Muscle of arm (tissue), 12 donors: Measurements from ENCODE around the gene OMA1. TPM values are rescaled to one million over a fixed set of nuclear protein-coding genes. Genes with fewer than 3 reads are reported as not detected.
A peak's percentile ranks its signal among the peaks of the same experiment; 100 is the strongest.
"Not testable (repeated sequence)": the region's sequence is repeated elsewhere in the genome, so short reads cannot be mapped to it uniquely, and the experiment has no call there.

ENCODE experiments used
- DNase-seq: peaks from one replicate; pipeline ENCODE4 v3.0.0-alpha.2; 2013
- polyA plus RNA-seq, 12 donors: library from polyadenylated mRNA; unstranded; fragments of 120-200 nt; gene quantifications; one replicate each; pipeline ENCODE4 v1.2.1, GENCODE V29; 2013; ENCODE audit not compliant: insufficient read length in 12 of 12

The OMA1 gene
- polyA plus RNA-seq, 12 donors, result 14.0 to 33.4 (median 20.5) TPM; not detected in 1

DNA sequence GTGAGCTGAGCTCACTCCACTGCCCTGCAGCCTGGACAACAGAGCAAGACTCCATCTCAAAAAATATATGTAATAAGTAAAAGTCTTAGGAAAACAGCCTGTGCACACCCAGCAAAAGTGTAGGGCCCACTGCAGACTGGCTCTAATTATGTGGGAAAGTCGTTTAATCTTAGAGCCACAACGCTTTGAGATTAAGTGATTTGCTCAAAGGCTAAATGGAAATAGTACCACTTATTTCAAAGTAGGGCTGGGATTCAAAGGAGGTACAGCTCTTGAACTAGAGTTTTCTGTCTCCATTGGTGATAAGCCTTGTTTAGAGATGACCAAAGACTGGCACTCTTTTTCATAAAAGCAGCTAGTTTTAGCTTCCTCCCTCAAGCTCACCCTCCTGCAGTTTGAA, 28.3 kb upstream of the OMA1 start:
- no peak for DNase-seq

DNA sequence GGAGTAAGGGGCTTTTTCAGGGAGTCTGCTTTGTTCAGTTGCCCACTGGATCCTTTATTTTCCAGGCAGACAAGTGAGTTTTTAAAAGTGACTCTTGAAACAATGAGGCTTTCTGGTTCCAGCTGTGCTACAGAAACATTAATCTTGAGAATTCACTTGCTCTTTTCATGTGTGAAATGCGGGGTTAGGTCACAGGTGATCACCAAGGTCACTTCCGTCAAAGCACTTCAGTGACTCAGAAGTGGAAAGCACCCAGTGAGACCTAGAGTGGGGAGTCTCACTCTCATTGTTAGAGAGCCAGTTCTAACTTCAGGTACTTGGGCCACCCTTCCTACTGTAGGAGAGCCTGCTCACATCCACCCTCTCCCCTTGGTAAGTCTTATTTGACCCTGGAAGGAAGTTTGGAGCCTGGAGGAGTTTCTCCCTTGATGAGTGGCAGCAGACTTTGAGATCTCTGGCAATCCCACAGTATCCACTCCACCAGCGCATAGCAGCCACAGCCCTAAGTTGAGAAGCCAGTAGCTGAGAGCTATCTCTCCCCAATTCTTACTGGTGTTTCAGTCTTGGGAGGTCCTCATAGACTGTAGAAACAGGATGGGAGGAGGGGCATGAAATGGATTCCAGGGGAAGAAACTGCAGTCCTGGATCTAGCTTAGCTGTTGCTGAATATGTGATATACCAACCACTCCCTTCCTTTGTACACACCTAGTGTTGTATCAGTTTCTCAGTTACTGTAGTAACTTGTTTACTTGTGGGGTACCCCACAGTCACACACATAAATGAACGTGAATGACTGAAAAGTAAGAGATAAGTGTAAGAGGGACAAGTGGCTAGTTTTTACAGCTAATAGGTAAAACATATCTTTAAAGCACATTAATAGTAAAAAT, 27.4 kb upstream of the OMA1 start:
- DNase-seq, result no peak

DNA sequence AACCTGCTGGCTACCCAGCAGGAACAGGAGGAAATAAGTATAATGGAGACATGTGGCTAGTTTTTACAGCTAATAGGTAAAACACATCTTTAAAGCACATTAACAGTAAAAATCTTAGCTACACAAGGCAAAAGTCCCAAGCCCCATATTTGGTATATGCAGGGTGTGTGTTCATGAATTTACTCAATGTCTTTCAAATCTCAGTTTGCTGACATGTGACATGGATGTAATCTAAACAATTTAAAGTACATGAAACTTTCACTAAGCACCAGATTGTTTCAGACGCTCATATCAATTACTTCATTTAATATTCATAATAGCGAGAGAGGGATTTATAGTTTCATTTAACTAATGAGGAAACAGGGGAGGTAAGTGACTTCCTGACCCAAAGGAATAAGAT, 26.6 kb upstream of the OMA1 start:
- DNase-seq, result no peak

DNA sequence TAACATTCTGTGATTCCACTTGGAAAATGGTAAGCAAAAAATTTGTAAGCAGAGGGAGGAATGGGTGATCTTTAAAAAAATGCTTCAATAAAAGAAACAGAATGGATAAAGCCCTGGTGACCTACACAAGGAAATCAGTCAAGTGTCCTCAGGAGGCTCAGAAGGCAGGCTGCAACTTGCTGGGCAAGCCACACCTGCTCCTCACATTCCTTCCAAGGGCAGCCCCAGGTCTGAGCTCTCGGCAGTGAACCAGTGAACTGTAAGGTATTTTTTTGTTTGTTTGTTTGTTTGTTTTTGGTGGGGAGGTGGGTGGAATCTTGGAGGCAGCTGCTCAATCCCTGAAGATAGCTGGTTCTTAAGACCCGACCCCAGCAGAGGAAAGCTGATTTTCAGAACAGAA, 26.2 kb upstream of the OMA1 start:
- no peak for DNase-seq

DNA sequence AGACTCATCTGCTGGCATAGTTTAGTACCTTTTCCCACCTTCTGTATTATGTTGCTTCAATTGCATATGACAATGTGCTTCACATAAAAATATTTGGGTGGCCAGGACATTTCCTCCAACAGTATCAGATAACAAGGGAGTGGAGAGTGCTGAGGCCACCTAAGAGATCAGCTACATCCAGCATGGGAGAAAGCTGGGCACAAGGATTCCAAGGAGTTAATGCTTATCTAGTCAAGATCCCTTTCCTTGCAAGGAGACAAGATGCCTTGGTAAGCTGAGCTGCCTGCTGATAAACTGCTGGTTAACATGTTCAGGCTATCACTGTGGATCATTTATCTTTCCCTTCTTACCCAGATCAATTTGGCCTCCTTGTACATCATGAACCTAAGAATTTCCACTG, 25.1 kb upstream of the OMA1 start:
- no peak for DNase-seq

DNA sequence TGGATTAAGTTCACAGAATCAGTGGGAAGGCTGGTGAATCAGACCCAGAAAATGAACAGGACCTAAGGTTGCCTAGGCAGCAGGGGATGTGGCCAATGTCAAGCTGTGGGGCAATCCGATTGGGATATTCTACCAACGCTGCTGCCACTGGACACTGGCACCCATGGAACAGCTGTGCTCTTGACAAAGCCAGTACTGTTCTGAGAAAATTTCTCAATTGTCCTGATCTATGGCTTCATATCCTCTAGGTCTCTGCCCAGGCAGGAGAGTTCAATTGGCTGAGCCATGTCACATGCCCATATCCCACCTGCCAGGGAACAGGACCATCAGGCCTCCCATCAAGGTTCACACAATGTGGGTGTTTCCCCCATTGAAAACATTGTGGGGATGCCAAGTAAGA, 24.3 kb upstream of the OMA1 start:
- no peak for DNase-seq

DNA sequence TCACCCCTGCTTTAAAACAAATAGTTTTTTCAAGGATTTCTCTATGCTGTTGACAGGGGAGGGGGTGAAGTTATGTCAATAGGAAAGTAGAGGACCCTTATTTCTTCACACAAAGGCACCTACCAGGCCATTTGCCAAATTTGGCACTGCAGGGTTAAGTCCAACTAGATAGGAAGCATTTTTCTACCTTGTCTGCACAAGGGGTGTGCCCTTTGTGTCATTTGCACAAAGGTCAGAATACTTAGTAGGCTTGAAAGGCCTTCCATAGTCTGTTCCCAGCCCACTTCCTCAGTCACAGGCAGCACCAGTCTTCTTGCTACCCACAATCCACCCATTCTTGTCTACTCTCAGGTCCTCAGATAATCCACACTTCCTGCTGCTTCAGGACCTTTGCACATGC, 23.6 kb upstream of the OMA1 start:
- DNase-seq, result no peak

DNA sequence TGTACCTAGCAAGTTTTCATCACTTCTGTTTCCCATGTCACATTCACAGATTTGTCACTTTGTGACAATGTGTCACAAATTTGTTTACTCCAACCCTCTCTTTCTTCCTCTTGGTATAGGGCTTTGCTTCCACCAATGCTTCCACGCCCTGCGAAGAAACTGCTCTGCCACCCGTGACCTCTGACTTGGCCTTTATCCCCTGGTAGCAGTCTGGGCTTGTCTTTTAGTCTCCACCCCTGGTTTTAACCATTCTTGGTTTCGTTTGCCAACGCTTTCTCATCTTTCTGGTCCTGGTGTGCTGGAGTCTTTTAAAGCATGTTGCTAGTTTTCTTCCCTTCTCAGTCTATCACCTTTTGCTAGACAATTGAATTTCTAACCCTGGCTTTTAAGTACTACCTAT, 22.4 kb upstream of the OMA1 start:
- no peak for DNase-seq

DNA sequence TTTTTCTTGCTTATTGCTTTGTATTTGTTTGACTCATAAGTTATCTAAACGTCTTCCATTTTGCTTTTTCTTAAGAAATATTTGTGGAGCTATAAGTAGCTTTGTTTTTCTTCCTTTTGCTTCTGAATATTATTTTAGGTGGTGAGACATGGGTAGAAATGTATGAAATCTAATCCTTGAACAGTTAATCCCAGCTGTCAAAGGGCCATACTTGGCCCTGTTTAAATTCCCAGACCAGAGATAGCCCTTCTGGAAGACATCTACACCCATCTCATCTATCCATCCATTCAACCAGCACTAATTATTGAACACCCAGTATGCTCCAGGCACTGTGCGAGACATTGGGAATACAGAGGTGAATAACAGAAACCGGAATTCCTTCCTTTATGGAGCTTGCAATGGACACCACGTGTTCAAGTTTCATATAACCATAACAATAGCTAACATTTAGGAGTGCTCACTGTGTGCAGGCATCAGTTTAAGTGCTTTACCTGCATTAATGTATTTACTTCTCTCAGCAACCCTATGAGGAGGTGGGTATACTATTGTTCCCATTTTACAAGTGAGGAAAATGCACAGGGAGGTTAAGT, 21.8 kb upstream of the OMA1 start:
- DNase-seq, result no peak

DNA sequence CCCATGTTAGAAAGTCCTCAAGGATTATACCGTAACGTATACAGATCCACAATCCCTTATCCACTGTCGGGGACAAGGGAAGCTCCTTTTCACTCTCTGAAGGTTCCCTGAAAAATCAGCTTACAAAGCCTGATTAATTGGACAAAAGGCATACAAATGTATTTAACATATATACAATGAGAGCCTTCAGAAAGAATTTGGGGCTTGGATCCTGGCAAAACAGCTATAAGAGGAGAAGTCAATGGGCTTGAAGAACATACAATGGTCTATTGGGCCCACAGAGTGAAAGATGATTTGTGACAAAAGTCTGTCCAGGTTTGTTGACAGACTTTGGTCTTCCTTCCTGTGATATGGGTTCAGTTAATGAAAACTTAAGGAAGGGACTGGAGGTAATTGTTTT, 19.8 kb upstream of the OMA1 start:
- no peak for DNase-seq

DNA sequence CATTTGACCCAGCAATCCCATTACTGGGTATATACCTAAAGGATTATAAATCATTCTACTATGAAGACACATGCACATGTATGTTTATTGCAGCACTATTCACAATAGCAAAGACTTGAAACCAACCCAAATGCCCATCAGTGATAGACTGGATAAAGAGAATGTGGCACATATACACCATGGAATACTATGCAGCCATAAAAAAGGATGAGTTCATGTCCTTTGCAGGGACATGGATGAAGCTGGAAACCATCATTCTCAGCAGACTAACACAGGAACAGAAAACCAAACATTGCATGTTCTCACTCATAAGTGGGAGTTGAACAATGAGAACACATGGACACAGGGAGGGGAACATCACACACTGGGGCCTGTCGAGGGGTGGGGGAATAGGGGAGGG, 17.2 kb upstream of the OMA1 start:
- not testable (repeated sequence) for DNase-seq

DNA sequence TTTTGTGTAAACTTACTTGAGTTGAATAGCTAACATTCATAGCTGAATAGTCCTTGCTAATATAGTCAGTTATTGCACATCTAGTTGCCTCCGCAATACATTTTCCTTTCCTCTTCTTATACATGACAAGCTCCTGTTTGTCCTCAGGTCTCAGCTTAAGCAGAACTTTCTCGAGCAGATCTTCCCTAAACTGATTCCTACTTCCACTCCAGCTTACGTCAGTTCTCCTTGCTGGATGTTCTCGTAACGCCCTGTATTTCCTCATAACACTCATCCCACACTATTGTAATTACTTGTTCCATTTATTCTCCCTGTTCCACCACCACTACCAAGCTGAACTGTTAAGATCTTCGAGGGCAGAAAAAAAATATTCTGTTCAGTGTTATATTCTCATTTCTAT, 15.1 kb upstream of the OMA1 start:
- no peak for DNase-seq

DNA sequence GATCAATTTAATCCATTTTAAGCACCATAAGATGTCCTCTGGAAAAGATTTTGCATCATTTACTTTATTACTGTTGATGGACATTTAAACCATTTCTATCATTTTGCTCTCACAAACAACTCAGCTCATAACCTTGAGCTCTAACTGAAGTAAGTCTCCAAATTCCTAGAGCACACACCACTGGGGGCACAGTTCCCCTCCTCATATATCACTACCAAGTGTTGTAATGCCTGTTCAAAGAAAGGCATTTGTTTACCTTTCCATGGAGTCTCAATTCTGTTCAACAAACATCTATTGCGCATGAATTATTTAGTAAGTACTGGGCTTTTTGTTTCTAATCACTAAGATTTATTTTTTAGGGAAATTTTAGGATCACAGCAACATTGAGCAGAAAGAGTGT, 8.9 kb upstream of the OMA1 start:
- DNase-seq, result no peak

DNA sequence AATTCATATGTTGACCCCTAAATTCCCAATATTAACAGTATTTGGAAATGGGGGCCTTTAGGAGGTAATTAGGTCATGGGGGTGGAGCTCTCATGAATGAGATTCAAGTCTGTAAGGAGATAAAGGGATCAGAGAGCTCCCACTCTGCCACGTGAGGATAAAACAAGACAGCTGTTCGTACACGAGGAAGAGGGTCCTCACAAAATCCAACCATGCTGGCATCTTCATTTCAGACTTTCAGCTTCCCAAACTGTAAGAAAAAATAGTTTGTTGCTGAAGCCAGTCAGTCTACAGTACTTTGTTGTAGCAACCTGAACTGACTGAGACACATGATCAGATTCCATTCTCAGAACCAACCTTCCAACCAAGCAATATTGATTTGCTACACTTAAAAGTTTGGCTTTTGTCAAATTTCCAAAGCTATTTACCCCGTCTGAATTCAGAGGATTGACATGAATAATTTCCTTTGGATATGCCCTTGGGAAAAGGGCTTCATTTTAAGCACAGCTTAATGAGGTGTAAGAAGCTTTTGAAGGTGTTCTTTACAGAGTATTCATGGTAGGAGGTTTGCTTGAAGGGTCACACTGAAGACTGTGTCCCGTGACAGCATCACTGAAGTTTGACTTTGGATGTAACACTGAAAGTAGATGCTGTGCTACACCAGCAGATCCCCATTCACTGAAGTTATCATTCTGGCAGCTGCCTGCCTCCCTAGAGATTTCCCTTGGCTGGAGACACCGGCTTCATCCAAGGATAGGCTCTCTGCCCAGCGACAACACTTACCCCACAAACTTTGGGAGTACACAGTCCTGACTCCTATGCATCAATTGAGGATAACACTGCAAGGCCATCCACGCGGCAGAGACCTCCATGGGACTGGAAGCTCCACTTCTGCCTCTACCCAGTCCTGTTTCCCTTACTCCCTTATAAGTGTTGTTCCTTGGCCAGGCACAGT, 4.9 kb upstream of the OMA1 start:
- no peak for DNase-seq

DNA sequence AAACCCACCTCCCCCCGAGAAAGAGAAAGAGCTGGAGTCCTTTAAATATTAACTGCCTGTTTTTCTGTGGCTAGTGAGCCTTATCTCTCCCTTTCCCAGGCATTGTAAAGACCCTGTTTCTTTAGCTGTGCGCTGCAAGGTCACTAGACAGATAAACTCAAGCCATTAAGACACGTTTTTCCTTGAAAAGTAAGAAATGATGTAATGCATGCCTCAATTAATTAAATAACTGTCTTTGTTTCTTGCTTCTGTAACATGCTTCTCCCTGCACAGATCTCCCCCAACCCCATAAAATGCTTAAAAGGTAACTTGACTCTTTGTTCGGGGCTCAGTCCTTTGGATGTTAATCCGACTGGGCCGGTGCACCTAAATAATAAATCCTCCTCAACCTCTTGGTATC, 2.8 kb upstream of the OMA1 start:
- not testable (repeated sequence) for DNase-seq

DNA sequence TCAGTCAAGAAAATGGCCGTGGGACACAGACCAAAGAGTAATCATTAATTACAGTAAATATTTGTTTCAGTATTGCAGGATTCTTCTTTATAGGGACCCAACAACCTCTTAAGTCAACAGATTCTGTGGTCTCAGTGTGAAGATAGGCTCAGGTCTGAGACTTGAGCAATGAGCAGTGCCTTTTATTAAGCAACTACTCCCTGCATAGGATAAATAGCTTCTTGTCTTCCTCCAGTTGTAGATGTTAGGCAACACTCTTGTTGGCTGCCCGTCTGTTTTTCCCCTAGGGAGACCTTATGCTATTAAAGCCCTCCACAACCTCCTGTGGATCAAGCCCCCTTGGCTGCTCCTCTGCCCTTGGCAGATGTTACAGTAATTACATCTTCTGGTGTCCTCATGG, 1.8 kb upstream of the OMA1 start:
- DNase-seq, result no peak

DNA sequence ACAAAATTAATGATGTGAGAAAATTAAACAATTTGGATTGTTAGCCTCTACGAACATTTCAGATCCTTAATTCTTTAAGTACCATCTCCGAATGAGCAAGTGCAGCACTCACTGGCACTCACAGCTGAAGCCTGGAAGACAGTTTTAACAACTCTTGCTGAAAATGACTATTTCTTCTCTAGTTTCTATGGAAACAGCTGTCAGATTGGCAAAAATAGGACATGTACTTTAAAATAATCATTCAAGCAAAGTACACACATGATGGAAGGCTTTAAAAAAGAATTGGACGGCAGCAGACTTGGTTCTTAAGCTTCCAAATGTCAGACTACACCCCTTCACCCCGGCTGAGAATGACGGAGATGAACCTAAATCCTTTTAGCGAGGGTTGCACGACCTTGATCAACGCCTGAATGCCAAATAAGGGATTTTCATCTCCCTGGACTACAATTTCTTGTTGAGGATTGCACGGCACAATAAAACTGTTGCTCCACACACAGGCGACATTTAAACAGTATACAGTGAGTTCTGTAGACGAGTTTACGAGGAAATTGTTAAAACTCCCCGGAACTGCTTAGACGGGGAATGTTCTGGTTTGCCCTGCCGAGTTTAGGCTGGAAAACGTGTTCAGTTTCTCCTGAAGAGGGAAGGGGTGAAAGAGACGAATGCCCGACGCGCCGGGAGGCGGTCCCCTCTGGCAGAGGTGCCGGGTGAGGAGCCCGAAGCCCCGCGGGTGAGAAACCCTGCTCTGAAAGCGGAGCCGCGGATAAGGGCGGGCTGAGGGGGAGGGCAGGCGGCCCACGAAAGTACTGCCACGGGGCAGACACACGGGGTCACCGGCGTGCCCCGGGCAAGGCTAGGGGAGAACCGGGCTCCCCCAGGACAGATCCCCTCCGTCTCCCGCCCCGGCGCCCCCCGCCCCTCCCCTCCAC, 671 bp downstream of the OMA1 start:
- DNase-seq, result peak; percentile 82

DNA sequence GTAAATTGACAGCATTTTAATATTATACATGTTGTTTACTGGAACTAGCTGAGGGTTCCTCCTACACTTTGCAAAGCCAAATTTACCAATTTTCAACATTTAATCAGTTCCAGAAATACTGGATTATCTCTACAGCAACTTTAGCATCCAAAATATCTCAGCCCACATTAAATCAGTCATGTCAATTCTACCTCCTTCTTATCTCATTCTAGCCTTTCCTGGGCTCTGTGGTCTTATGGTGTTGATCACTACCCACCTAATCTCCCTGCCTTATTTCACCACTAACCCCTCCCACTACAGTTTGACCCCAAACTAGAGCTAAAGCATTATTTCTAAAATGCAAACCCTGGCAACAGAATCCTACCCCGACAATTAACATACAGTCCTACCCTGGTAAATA, 3.3 kb downstream of the OMA1 start:
- DNase-seq, result no peak

DNA sequence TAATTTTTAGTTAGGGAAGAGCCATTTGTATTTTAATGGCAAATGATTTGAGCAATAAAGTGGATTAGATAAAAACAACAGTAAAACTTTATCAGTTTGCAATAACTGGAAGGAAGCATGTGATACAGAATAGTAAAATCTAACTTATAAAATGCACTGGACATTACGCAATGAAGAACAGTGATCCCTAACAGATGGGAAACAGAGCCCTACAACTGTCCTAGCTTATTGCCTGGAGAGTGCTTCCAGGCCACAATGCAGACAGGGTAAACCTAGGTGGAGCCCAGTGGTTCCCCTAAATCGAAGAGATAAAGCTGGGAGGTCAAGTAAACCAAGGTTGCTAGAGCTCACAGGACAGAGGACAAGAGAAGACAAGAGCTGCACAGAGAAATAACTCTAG, 7.0 kb downstream of the OMA1 start:
- no peak for DNase-seq

DNA sequence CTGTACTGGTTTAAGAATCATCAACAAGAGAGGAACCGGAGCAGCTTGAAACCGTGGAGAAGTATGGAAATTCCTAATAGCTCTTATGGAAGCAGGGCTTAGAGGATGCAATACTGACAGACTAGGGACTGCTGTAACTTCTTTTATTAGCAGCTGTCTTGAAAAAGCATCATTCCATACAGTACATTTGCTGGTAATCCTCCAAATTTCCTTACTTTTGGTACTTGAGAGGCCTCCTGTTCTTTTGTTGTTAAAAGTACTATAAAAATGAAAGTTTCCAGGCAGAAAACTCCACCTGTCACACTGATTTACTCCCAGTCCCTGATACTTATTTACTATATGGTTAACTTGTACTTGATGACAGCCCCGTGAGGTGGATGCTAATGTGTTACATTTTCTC, 7.7 kb downstream of the OMA1 start:
- no peak for DNase-seq

DNA sequence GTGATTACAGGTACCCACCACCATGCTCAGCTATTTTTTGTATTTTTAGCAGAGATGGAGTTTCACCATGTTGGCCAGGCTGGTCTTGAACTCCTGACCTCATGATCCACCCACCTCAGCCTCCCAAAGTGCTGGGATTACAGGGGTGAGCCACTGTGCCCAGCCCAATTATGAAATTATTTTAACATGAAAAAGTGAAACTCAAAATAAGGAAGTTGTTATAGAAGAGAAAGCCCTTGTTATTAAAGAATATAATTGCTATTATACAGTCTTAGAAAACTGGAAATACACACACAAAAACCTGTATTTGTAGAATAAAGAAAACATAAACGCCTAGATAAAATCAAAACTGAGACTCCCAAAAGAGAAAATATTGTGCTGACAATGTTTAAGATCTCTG, 14.7 kb downstream of the OMA1 start:
- DNase-seq, result not testable (repeated sequence)
